ENCODE data around the gene NKD1.

DNA sequence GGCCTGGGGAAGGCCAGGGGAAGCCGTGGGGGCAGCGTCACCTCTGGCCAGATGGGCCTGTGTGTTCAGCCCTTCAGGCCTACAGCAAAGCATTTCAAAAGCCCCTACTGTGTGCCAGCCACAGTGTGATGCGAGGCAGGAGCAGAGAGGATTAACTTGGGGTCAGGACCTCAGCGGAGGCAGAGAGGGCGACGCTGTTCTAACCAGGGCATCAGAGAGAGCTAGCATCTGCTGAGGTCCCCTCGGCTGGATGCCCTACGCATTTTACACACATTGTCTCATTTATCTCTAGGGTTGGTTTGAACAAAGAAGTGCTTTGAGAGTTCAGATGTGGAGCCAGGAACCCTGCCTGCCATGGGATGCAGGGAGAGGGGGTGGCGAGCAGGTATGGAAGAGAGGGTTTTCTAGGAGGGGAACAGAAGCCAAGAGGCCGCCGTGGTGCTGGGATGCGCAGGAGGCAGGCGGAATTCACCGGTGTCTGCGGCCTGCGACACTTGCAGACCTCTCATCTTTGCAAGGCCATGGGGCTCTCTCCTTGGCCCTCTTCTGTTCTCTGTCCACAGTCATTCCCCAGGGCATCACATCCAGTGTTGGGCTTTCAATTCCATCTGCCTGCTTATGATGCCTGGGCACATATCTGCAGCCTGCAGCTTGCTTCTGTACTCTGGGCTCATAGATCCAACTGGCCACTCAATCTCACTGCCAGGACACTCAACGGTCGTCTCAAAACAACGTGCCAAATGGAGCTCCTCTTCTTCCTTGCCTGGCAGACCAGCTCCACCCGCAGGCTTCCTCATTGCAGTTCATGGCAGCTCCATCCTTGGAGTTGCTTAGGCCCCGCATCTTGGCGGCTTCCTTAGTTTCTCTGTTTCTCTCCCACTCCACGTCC is 8.1 kb upstream of the NKD1 start:
- TF ChIP-seq POLR2A (IDR thresholded peaks at IDR 0.05) = no peak
- no peak for TF ChIP-seq EP300 (IDR thresholded peaks at IDR 0.05)
- TF ChIP-seq POLR2AphosphoS5 (IDR thresholded peaks at IDR 0.05) = no peak

Measured in sigmoid colon (tissue), 4 donors.